Uterus (tissue), 2 donors: ENCODE data around the gene AVPI1.

ENCODE experiments used
- POLR2A ChIP-seq, 2 donors: fragments of 450-650 bp; IDR thresholded peaks; one replicate each; pipeline ENCODE4 v1.6.1; 2016; ENCODE audit warnings: antibody characterized with exemption in 2 of 2, mild to moderate bottlenecking in 1 of 2, moderate library complexity in 1 of 2
- TF ChIP-seq, protein P1 (sequence below), 4 experiments: fragments of 200-600 bp in 2 of 4; fragments of 450-650 bp in 2 of 4; sonication (generic) in 2 of 4; IDR thresholded peaks; one replicate each; pipeline ENCODE4 v1.5.1; 2016 to 2019; ENCODE audit warnings: antibody characterized with exemption in 4 of 4, mild to moderate bottlenecking in 2 of 4, moderate library complexity in 1 of 4

GRCh38 chr10:97724341-97724941 is 37.4 kb upstream of the AVPI1 start:
- no peak for TF ChIP-seq POLR2A (IDR thresholded peaks at IDR 0.05)
- TF ChIP-seq, protein P1, sequence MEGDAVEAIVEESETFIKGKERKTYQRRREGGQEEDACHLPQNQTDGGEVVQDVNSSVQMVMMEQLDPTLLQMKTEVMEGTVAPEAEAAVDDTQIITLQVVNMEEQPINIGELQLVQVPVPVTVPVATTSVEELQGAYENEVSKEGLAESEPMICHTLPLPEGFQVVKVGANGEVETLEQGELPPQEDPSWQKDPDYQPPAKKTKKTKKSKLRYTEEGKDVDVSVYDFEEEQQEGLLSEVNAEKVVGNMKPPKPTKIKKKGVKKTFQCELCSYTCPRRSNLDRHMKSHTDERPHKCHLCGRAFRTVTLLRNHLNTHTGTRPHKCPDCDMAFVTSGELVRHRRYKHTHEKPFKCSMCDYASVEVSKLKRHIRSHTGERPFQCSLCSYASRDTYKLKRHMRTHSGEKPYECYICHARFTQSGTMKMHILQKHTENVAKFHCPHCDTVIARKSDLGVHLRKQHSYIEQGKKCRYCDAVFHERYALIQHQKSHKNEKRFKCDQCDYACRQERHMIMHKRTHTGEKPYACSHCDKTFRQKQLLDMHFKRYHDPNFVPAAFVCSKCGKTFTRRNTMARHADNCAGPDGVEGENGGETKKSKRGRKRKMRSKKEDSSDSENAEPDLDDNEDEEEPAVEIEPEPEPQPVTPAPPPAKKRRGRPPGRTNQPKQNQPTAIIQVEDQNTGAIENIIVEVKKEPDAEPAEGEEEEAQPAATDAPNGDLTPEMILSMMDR (IDR thresholded peaks at IDR 0.05): no peak
